GM23248 (cell line): ENCODE results near the gene GNRHR.

ENCODE experiments used
- EZH2 ChIP-seq: fragments of 200-600 bp; sonication (generic); IDR thresholded peaks from 2 replicates; pipeline ENCODE4 v1.6.1; 2018; ENCODE audit warnings: antibody characterized with exemption, mild to moderate bottlenecking; ENCODE audit not compliant: insufficient read depth, poor library complexity, severe bottlenecking
- EZH2phosphoT487 ChIP-seq: fragments of 200-600 bp; sonication (generic); IDR thresholded peaks from 2 replicates; pipeline ENCODE4 v1.6.1; 2018; ENCODE audit warnings: antibody characterized with exemption, moderate library complexity, mild to moderate bottlenecking, low read depth; ENCODE audit not compliant: insufficient read depth

DNA sequence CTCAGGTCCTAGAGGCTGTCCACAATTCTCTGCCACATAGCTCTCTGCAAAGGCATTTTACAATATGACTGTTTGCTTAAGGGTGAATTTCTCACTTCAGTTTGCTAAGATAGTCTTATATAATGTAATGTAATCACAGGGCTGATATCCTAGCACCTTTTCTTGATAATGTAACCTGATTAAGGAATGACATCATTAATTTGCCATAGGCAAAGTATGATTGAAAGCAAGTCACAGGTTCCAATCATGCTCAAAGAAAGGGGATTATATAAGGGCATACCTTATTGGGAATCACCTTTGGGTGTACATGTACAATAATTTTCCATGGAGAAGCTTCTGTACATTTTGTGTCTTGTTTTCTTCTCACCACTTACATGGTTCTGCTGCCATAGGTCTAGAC lies 18.9 kb downstream of the GNRHR start:
- TF ChIP-seq EZH2 (no peak), EZH2phosphoT487 (no peak)
